WTC11 (cell line): Measurements from ENCODE around the gene TRIM58. TPM values are rescaled to one million over a fixed set of nuclear protein-coding genes. Genes with fewer than 3 reads are reported as not detected.

Experiments used
- ATAC-seq: fragments of 200-7000 bp; cut with Tn5 transposase; 2 replicates; pipeline ENCODE4 v1.10.0; 2021; ENCODE audit warnings: mild to moderate bottlenecking, moderate library complexity
- CTCF ChIA-PET: fragments of 300-600 bp; sonication (Branson Sonifier 250); formaldehyde crosslinking; loops from one replicate; lab custom pipeline; 2021; ENCODE audit warnings: antibody characterized with exemption; lab: Charles Lee
- POLR2A ChIA-PET: fragments of 350-600 bp; sonication (Branson Sonifier 250); formaldehyde crosslinking; loops from one replicate; lab custom pipeline; 2021; ENCODE audit warnings: antibody characterized with exemption; lab: Charles Lee
- DNase-seq: peaks from one replicate; pipeline ENCODE4 v3.0.0; 2021; ENCODE audit warnings: low spot score
- H3K27ac Mint-ChIP-seq: 2 replicates; pipeline ENCODE4 v1.8.0; 2021; ENCODE audit warnings: mixed read lengths
- H3K27me3 Mint-ChIP-seq: 2 replicates; pipeline ENCODE4 v1.8.0; 2021; ENCODE audit warnings: low read depth, mild to moderate bottlenecking, moderate library complexity, mixed read lengths
- H3K36me3 Mint-ChIP-seq: 2 replicates; pipeline ENCODE4 v1.8.0; 2021; ENCODE audit warnings: mixed read lengths
- H3K4me1 Mint-ChIP-seq: 2 replicates; pipeline ENCODE4 v1.8.0; 2022; ENCODE audit warnings: mixed read lengths
- H3K4me3 Mint-ChIP-seq: 2 replicates; pipeline ENCODE4 v1.8.0; 2021; ENCODE audit warnings: mild to moderate bottlenecking, moderate library complexity, mixed read lengths
- H3K9me3 Mint-ChIP-seq: 2 replicates; pipeline ENCODE4 v1.8.0; 2021; ENCODE audit warnings: mixed read lengths
- AR ChIP-seq: fragments of 250-450 bp; sonication (Bioruptor Pico); IDR thresholded peaks from 2 replicates; pipeline ENCODE4 v1.9.0; 2021; ENCODE audit warnings: mild to moderate bottlenecking
- ATF2 ChIP-seq: sonication (generic); formaldehyde crosslinking; IDR thresholded peaks from 2 replicates; pipeline ENCODE4 v1.8.1; 2022; ENCODE audit warnings: low read depth, missing genetic modification reagents, borderline replicate concordance
- ATF3 ChIP-seq: sonication (generic); formaldehyde crosslinking; conservative IDR thresholded peaks from 2 replicates; pipeline ENCODE4 v1.8.1; 2022; ENCODE audit warnings: mild to moderate bottlenecking, missing genetic modification reagents
- ATF6 ChIP-seq: sonication (generic); formaldehyde crosslinking; IDR thresholded peaks from 2 replicates; pipeline ENCODE4 v1.8.1; 2023; ENCODE audit warnings: mild to moderate bottlenecking, missing genetic modification reagents
- CBFB ChIP-seq: sonication (generic); formaldehyde crosslinking; IDR thresholded peaks from 2 replicates; pipeline ENCODE4 v1.8.1; 2022; ENCODE audit warnings: mild to moderate bottlenecking, low read depth, missing genetic modification reagents
- ERG ChIP-seq: fragments of 250-450 bp; sonication (Bioruptor Pico); IDR thresholded peaks from 2 replicates; pipeline ENCODE4 v1.8.0; 2021; ENCODE audit warnings: mild to moderate bottlenecking
- FOXJ3 ChIP-seq: sonication (generic); formaldehyde crosslinking; IDR thresholded peaks from 2 replicates; pipeline ENCODE4 v1.9.0; 2021; ENCODE audit warnings: missing genetic modification reagents, mild to moderate bottlenecking, borderline replicate concordance
- GABPB1 ChIP-seq: sonication (generic); formaldehyde crosslinking; IDR thresholded peaks from 2 replicates; pipeline ENCODE4 v1.8.1; 2023; ENCODE audit warnings: mild to moderate bottlenecking, missing genetic modification reagents
- GRHL2 ChIP-seq: fragments of 250-450 bp; sonication (Bioruptor Pico); IDR thresholded peaks from 2 replicates; pipeline ENCODE4 v1.8.0; 2022; ENCODE audit warnings: mild to moderate bottlenecking, moderate library complexity; ENCODE audit not compliant: insufficient replicate concordance, severe bottlenecking
- JAZF1 ChIP-seq: fragments of 250-450 bp; sonication (Bioruptor Pico); IDR thresholded peaks from 2 replicates; pipeline ENCODE4 v1.9.0; 2021; ENCODE audit warnings: moderate library complexity, mild to moderate bottlenecking, inconsistent platforms
- OVOL2 ChIP-seq: fragments of 250-450 bp; sonication (Bioruptor Pico); IDR thresholded peaks from 2 replicates; pipeline ENCODE4 v1.9.0; 2021; ENCODE audit warnings: mild to moderate bottlenecking, borderline replicate concordance
- SOX15 ChIP-seq: fragments of 250-450 bp; sonication (Bioruptor Pico); IDR thresholded peaks from 2 replicates; pipeline ENCODE4 v1.9.0; 2021; ENCODE audit warnings: mild to moderate bottlenecking
- SP1 ChIP-seq: sonication (generic); formaldehyde crosslinking; conservative IDR thresholded peaks from 2 replicates; pipeline ENCODE4 v1.8.1; 2022; ENCODE audit warnings: missing genetic modification reagents
- TEAD4 ChIP-seq: sonication (generic); formaldehyde crosslinking; IDR thresholded peaks from 2 replicates; pipeline ENCODE4 v1.8.0; 2022; ENCODE audit warnings: mild to moderate bottlenecking, missing genetic modification reagents
- USF2 ChIP-seq: sonication (generic); formaldehyde crosslinking; IDR thresholded peaks from 2 replicates; pipeline ENCODE4 v1.8.1; 2023; ENCODE audit warnings: mild to moderate bottlenecking, missing genetic modification reagents, moderate library complexity
- ZBTB43 ChIP-seq: sonication (generic); formaldehyde crosslinking; IDR thresholded peaks from 2 replicates; pipeline ENCODE4 v1.8.1; 2023; ENCODE audit warnings: mild to moderate bottlenecking, missing genetic modification reagents
- ZNF281 ChIP-seq: sonication (generic); formaldehyde crosslinking; IDR thresholded peaks from 2 replicates; pipeline ENCODE4 v1.8.0; 2023; ENCODE audit warnings: mild to moderate bottlenecking, missing genetic modification reagents
- ZNF423 ChIP-seq: fragments of 250-450 bp; sonication (Bioruptor Pico); IDR thresholded peaks from 2 replicates; pipeline ENCODE4 v2.1.2; 2022; ENCODE audit warnings: mild to moderate bottlenecking, moderate library complexity
- total RNA-seq: library from RNA; stranded (reverse); gene quantifications from 3 replicates; pipeline ENCODE4 v1.2.3, GENCODE V29; 2021

Gene TRIM58
- total RNA-seq, 1 experiment from 2014 or later: 1.0 TPM

GRCh38 chr1:247913786-247914185 is 56.8 kb downstream of the TRIM58 start (continued):
- TF ChIP-seq ZBTB43 (no peak), OVOL2 (CRISPR knock-in tag) (no peak), ATF2 (no peak), GRHL2 (CRISPR knock-in tag) (no peak), ZNF281 (CRISPR knock-in tag) (no peak), AR (CRISPR knock-in tag) (no peak), USF2 (no peak)
- TF ChIP-seq, all 79 proteins: peak for 0

GRCh38 chr1:247914941-247915662 is 58.1 kb downstream of the TRIM58 start:
- ChIA-PET CTCF (no interaction called here), POLR2A (no interaction called here)
- TF ChIP-seq ATF3: no peak
- no peak for TF ChIP-seq SOX15 (CRISPR knock-in tag)
- TF ChIP-seq ZNF423 (CRISPR knock-in tag): no peak
- no peak for TF ChIP-seq TEAD4
- TF ChIP-seq GRHL2 (CRISPR knock-in tag): no peak
- no peak for TF ChIP-seq ERG (CRISPR knock-in tag)
- TF ChIP-seq GABPB1 (CRISPR knock-in tag): no peak
- no peak for TF ChIP-seq CBFB
- TF ChIP-seq SP1: no peak
- no peak for TF ChIP-seq JAZF1 (CRISPR knock-in tag)
- no peak for TF ChIP-seq ATF6 (CRISPR knock-in tag)
- TF ChIP-seq FOXJ3 (CRISPR knock-in tag): no peak
- peaks cover 28% of the 10 kb centered on the region for H3K36me3 Mint-ChIP-seq
- DNase-seq (no peak), ATAC-seq (no peak)
- no peaks in the 10 kb centered on the region for H3K27me3 Mint-ChIP-seq
- no peak overlapping the region for H3K4me3 Mint-ChIP-seq
- no peaks in the 10 kb centered on the region for H3K4me1 Mint-ChIP-seq
- peaks cover 59% of the 10 kb centered on the region for H3K9me3 Mint-ChIP-seq
- no peak overlapping the region for H3K27ac Mint-ChIP-seq
